GM10248 (cell line): ENCODE results near the gene GPRIN1.

ENCODE experiments used
- CTCF ChIA-PET: fragments of 300-600 bp; sonication (Branson Sonifier 250); formaldehyde crosslinking; extraction: SDS; loops from one replicate; lab custom pipeline; 2021; ENCODE audit warnings: antibody characterized with exemption; lab: Yijun Ruan, JAX
- POLR2A ChIA-PET: fragments of 350-650 bp; sonication (Branson Sonifier 250); formaldehyde crosslinking; extraction: SDS; loops from one replicate; lab custom pipeline; 2020; ENCODE audit warnings: antibody characterized with exemption; lab: Yijun Ruan, JAX
- DNase-seq: peaks from one replicate; pipeline ENCODE4 v3.0.0; 2012; ENCODE audit errors: extremely low spot score
- CTCF ChIP-seq: IDR thresholded peaks from 2 replicates; pipeline ENCODE4 v1.5.1; 2012; ENCODE audit warnings: mild to moderate bottlenecking, low read depth; ENCODE audit errors: extremely low read depth, missing control alignments, control extremely low read depth

The GPRIN1 gene

DNA sequence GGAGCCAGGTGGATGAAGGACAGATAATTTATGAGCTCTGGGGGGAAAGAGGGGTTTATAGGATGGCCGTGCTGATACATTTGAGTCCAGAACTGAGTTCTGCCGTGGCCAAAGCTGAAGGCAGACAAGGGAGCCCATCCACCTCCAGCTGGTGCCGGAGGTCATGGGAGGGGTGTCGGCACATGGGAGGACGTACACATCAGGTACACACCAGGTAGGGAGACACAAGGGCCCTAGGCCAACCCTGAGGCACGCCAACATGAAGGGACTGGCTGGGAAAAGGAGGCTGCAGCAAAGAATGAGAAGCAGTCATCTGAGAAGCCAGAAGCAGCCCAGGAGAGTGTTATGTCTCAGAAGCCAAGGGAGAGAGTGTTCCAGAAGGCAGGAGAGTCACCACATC is 2.1 kb upstream of the GPRIN1 start:
- DNase-seq, result no peak
- no peak for TF ChIP-seq CTCF
- CTCF ChIA-PET, result interaction anchor here (1.7 kb wide), 1 partner anchor 10 kb away, joined by 4 read pairs; no protein-coding TSS in a partner anchor
- POLR2A ChIA-PET, result no interaction called here

DNA sequence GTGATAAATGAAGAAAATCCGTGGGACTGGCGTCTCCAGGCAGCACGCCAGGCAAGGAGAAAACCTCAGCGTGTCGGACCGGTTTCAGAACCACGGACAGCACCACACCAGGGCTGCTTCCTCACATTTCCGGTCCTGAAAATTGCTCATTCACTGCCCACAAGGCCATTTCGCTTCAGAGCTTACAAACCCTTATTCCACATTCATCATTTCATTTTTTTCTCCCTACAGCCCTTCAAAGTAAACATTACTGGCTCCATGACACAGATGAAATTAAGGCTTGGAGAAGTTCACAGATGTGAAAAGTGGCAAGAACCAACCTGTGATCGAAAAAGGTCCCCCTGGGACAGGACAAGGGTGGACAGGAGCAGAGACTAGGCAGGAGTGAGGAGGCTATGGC is 1.5 kb upstream of the GPRIN1 start:
- no peak for TF ChIP-seq CTCF
- ChIA-PET CTCF (no interaction called here), POLR2A (no interaction called here)
- DNase-seq, result no peak

DNA sequence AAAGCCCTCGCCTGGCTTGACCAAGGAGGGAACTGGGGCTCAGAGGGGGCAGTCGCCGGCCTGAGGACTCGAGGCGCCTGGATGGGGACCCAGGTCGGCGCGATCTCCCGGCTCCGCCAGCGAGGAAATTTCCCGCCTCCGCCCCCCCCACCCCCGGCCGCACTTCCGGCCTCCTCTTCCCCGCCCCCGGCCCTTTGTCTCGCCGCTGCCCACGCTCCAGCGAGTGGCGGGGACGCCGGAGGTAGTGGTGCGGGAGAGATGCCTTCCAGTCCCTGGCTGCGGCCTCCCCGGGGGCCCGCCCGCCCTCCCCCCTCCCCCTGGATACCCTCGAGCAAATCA is 448 bp upstream of the GPRIN1 start:
- no peak for DNase-seq
- no peak for TF ChIP-seq CTCF
- CTCF ChIA-PET, result no interaction called here
- POLR2A ChIA-PET, result no interaction called here

- POLR2A ChIA-PET, result no interaction called here
- TF ChIP-seq CTCF, result no peak
- CTCF ChIA-PET, result interaction anchor here (1.0 to 1.5 kb wide), 3 partner anchors 16 to 192 kb away, joined by 3 read pairs; no protein-coding TSS in a partner anchor
- DNase-seq, result no peak
Observed at GRCh38 chr5:176608937-176609723, 826 bp downstream of the GPRIN1 start.

DNA sequence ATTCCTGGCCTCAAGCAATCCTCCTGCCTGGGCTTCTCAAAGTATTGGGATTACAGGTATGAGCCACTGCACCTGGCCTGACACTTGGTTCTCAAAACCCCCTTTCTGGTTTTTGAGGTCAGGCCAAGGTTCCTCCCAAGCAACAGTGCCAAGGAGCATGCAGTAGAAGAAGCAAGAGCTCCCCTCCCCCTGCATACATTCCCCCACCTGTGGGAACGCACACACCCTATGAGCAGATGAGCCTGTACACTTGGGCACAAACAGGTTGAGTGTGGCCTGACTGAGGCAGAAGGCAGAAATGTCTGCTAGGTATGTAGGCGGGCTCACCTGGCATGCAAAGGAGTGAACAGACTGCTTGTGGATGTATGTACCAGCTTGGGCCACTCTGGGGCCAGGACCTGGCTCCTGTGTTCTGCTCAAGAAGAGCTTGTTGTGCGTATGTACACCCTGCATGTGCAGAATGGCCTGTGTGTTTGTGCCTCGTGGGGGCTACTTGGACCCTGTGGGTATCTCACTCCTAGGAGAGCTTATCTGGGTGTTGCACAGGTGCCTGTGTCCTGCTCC is 1.7 kb downstream of the GPRIN1 start:
- DNase-seq, result no peak
- no peak for TF ChIP-seq CTCF
- POLR2A ChIA-PET, result no interaction called here
- CTCF ChIA-PET, result interaction anchor here (0.6 to 1.9 kb wide), 7 partner anchors 14 to 280 kb away, joined by 3 to 6 read pairs (median 3); no protein-coding TSS in a partner anchor

GRCh38 chr5:176606875-176607274 is 3.1 kb downstream of the GPRIN1 start:
- ChIA-PET POLR2A (no interaction called here), CTCF (interaction anchor here (0.9 to 1.9 kb wide), 3 partner anchors 11 to 54 kb away, joined by 3 to 6 read pairs (median 4); no protein-coding TSS in a partner anchor)
- no peak for DNase-seq
- no peak for TF ChIP-seq CTCF
